ENCODE results near the gene CCDC188. TPM values are rescaled to one million over a fixed set of nuclear protein-coding genes. Genes with fewer than 3 reads are reported as not detected.

The CCDC188 gene
- total and polyA plus RNA-seq, 5 donors, result 0.22 to 0.83 (median 0.48) TPM

DNA sequence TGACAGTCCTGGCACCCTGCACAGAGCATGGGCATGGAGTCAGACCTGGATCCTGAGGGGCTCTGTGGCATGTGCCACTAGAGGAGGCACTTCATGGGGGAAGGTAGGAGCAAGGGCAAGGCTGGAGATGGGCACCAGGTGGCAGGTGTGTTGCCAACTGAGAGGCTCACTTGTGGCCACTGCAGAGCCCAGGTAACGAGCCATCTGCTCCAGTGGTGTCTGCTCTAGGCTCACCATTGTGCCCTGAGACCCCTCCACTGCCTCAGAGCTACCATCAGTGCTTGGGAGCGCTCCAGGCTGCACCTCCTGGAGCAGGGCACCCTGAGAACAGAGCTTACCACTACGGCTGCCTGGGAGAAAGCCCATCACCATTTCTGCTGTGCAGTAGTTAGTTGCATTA lies 20.5 kb downstream of the CCDC188 start:
- H3K4me3 ChIP-seq (ENCODE audit: low read length), result no peak overlapping the region
- WGBS, result 76% methylated on average over 3 of the region's 3 CpGs
- ATAC-seq (no peak), DNase-seq (no peak)
- peak overlapping the region; percentile 1 for H3K27ac ChIP-seq (ENCODE audit: low read length)
- no peaks in the 10 kb centered on the region for H3K9me3 ChIP-seq (ENCODE audit: control insufficient read depth, low read length)
- H3K4me1 ChIP-seq (ENCODE audit: control insufficient read depth, insufficient read depth, low read length), result peaks cover 6% of the 10 kb centered on the region
- intact Hi-C loops (cut with DNase I), result no loop called here
- H3K27me3 ChIP-seq (ENCODE audit: control insufficient read depth, insufficient read depth), result no peaks in the 10 kb centered on the region

DNA sequence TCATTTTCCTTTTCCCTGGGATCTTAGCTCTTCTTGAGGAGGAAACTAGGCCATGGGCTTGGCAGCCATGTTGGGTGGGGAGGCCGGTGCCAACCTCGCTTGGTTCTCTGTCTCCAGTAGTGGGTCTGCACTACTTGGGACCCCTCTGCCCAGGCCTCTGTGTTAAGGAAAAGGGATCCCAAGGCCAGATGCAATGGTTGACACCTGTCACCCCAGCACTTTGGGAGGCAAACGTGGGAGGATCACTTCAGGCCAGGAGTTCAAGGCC lies 21.2 kb downstream of the CCDC188 start:
- Histone ChIP-seq H3K4me1 (ENCODE audit: control insufficient read depth, insufficient read depth, low read length) (peaks cover 6% of the 10 kb centered on the region), H3K9me3 (ENCODE audit: control insufficient read depth, low read length) (no peaks in the 10 kb centered on the region), H3K27ac (ENCODE audit: low read length) (no peak overlapping the region), H3K27me3 (ENCODE audit: control insufficient read depth, insufficient read depth) (no peaks in the 10 kb centered on the region), H3K4me3 (ENCODE audit: low read length) (no peak overlapping the region)
- ATAC-seq (no peak), DNase-seq (no peak)
- WGBS, result 87% methylated on average over 3 of the region's 3 CpGs
- intact Hi-C loops (cut with DNase I), result no loop called here

DNA sequence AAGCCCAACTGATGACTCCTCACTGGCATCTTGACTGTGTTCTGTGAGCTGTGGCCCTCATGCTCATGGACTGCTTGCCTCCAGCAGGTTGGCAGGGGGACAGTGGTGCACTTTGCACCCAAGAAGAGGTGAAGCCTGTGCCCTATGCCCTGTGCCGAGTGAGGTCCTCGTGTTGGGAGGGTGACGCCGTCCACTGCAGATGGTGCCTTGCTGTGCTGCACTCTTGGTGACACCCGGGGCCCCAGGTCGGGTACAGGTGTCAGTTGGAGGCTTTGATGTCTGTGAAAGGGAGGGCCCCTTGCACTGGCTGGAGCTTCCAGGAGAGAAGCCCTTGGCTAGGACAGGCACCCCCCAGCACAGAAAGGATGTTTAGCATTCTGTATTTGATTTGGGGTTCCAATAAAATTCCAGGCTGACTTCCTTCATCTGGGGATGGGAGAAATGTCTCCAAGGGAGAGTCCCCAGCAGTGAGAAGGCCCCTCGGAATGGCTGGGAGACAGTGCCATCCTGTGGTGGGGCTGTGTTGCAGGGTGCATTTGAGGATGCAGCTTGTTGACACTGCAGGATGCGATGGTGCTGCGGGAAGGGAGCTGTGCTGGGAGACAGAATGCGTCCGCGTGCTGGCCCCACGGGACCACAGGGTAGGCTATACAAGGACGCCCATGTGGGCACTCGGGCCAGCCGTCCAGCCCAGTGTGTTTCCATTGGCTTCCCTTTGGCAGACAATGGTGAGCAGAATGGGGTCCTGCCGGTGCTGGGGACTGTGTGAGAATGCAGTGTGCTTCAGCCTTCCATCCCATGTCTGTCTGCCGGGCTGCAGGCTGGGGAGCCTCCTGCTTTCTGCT lies 21.7 kb downstream of the CCDC188 start:
- Histone ChIP-seq H3K4me3 (ENCODE audit: low read length) (no peak overlapping the region), H3K4me1 (ENCODE audit: control insufficient read depth, insufficient read depth, low read length) (peaks cover 6% of the 10 kb centered on the region), H3K27ac (ENCODE audit: low read length) (no peak overlapping the region), H3K9me3 (ENCODE audit: control insufficient read depth, low read length) (no peaks in the 10 kb centered on the region), H3K27me3 (ENCODE audit: control insufficient read depth, insufficient read depth) (no peaks in the 10 kb centered on the region)
- DNase-seq (peak in 1 of 3 donors; percentile 66), ATAC-seq (no peak)
- intact Hi-C loops (cut with DNase I), result no loop called here
- 34% methylated on average over 18 of the region's 18 CpGs for WGBS

DNA sequence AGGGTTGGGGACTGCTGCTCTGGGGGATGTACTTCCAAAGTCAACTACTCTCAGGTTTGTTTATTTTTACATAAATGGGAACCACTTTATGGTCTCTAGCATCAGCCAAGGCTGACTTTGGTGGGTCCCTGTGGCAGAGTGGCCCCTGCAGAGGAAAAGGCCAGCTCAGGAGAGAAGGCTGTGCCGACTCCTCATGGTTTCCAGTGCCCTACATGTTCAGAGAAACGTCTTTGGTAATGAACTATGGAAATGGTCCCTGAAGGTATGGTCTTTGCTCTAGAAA lies 22.3 kb downstream of the CCDC188 start:
- Histone ChIP-seq H3K4me3 (ENCODE audit: low read length) (no peak overlapping the region), H3K4me1 (ENCODE audit: control insufficient read depth, insufficient read depth, low read length) (peaks cover 2% of the 10 kb centered on the region), H3K9me3 (ENCODE audit: control insufficient read depth, low read length) (no peaks in the 10 kb centered on the region), H3K27ac (ENCODE audit: low read length) (no peak overlapping the region), H3K27me3 (ENCODE audit: control insufficient read depth, insufficient read depth) (no peaks in the 10 kb centered on the region)
- intact Hi-C loops (cut with DNase I), result no loop called here
- no peak for ATAC-seq
- 40% methylated on average over 2 of the region's 2 CpGs for WGBS
- no peak for DNase-seq

DNA sequence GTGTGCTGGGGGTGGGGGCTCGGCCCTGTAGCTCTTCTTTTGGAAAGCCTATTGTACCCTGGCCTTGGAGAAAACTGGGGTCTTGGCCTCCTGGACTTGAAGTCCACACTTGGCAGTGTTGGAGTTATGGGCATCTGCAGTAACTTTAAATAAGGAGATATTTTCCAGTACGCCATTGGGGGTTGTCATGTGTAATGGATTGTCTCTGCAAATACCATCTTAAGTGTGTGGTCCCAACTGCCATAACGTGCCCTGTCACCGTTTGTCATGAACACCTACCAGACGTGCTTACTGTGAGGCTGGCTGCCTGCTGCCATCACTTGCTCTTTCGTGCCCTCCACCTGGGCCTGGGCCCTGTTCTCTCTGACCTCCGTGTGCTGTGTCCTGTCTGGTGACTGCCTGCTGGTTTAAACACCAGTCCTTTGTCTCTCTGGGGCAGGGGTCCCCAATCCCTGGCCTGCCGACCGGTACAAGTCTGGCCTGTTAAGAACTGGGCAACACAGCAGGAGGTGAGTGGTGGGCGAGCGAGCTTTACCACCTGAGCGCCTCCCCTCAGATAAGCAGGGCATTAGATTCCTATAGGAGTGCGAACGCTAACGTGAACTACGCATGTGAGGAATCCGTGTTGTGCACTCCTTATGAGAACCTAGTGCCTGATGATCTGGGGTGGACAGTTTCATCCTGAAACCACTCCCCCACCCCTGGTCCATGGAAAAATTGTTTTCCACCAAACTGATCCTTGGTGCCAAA lies 22.8 kb downstream of the CCDC188 start:
- Histone ChIP-seq H3K27me3 (ENCODE audit: control insufficient read depth, insufficient read depth) (no peaks in the 10 kb centered on the region), H3K4me1 (ENCODE audit: control insufficient read depth, insufficient read depth, low read length) (peaks cover 2% of the 10 kb centered on the region), H3K27ac (ENCODE audit: low read length) (no peak overlapping the region), H3K4me3 (ENCODE audit: low read length) (no peak overlapping the region), H3K9me3 (ENCODE audit: control insufficient read depth, low read length) (no peaks in the 10 kb centered on the region)
- ATAC-seq, result no peak
- no peak for DNase-seq
- 65% methylated on average over 17 of the region's 17 CpGs for WGBS
- intact Hi-C loops (cut with DNase I), result no loop called here

DNA sequence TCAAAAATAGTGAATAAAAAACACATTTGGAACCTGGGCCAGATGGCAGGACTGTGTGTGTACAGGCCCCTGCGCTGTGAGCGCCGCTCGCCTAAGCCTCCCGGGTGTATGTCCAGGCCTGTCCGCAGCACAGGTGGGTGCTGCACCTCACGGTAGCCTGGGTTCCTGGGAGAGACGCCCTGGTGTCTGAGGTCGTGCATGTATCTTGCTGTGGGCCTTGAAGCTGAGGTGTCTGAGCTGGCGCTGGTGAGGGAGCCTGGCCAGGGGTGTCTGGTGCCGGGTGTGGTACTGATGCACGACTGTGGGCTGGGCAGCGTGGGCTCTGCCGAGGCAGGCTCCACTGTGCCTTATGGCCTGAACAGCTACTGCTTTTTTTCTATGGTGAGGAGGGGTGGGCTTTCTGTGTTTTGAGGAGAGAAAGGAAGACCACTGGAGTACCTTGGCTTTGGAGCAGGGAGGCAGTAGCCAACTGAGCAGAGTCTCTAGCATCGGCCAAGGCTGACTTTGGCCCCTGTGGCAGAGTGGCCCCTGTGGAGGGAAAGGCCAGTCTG lies 23.5 kb downstream of the CCDC188 start:
- H3K4me3 ChIP-seq (ENCODE audit: low read length), result no peak overlapping the region
- no peak for ATAC-seq
- intact Hi-C loops (cut with DNase I), result no loop called here
- no peaks in the 10 kb centered on the region for H3K9me3 ChIP-seq (ENCODE audit: control insufficient read depth, low read length)
- 83% methylated on average over 15 of the region's 15 CpGs for WGBS
- H3K4me1 ChIP-seq (ENCODE audit: control insufficient read depth, insufficient read depth, low read length), result peaks cover 2% of the 10 kb centered on the region
- DNase-seq, result no peak
- H3K27ac ChIP-seq (ENCODE audit: low read length), result no peak overlapping the region
- no peaks in the 10 kb centered on the region for H3K27me3 ChIP-seq (ENCODE audit: control insufficient read depth, insufficient read depth)

DNA sequence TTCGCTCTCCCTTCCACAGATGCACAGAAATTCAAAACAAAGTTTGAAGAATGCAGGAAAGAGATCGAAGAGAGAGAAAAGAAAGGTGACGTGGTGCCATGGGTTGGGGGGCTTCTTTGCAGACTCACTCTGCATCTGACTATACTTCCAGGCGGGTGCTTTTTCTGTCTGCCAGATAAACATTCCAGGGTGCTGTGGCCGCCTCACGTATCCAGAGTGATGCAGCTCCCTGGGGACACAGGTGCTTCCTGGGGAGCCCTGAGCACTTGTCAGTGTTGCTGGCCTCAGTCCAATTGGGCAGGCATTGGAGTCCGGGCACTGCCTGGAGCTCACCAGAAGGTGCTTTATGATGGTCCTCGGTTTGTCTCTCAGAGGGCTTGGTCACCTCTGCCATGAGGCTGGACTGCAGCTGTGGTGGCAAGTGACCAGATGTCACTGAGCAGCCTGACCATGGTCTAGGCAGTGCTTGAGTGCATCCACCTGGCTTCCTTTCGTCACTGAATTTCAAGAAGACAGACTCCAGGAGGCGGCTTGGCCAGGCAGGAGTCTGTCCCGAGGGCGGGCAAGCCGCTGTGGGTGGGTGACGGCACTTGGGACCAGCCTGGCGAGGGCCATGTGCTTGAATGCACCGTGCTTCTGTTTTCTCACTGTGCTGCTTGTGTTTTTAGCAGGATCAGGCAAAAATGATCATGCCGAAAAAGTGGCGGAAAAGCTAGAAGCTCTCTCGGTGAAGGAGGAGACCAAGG lies 24.4 kb downstream of the CCDC188 start:
- intact Hi-C loops (cut with DNase I), result no loop called here
- Histone ChIP-seq H3K4me3 (ENCODE audit: low read length) (no peak overlapping the region), H3K27me3 (ENCODE audit: control insufficient read depth, insufficient read depth) (no peaks in the 10 kb centered on the region), H3K27ac (ENCODE audit: low read length) (no peak overlapping the region), H3K4me1 (ENCODE audit: control insufficient read depth, insufficient read depth, low read length) (peaks cover 2% of the 10 kb centered on the region), H3K9me3 (ENCODE audit: control insufficient read depth, low read length) (no peaks in the 10 kb centered on the region)
- ATAC-seq, result no peak
- no peak for DNase-seq
- 77% methylated on average over 19 of the region's 19 CpGs for WGBS

DNA sequence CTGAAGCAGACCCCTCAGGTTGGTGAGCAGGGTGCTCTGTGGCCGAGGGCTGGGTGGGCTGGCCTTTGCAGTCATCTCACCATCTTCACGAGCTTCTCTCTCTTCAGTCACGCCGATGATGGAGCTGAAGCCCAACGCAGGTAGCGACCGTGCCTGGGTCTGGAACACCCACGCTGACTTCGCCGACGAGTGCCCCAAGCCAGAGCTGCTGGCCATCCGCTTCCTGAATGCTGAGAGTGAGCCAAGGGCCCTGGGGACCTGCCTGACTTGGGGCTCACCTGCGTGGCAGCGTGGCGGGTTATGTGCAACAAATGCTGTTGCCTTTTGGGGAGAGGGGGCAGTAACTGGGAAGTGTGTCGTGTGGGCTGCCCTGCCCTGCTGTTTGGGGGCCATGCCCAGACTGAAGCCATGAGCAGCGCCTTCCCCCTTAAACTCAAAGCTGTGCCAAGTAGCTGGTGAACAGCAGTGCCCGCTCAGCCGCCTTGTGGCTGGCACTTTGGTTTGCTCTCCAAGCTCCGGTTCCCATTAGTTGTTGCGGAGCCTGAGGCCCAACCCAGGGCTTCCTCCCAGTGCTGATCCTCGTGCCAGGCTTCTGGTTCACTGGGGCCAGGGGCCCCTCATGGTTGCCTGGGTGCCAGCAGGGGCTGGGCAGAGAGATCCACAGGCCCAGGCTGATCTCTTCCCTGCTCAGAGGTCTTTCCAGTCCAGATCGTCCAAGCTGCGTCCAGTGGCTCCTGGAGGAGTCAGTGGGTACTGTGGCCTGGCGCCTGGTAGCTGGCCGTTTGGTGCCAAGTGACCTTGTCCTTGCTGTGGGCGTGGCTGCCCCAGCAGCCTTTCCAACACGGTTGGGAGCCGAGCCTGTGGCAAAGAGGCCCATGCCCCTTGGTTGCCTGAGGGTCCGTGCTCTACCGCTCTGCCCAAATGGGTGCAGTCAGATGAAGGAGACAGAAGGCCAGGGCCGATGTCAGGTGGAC lies 25.4 kb downstream of the CCDC188 start:
- no peak overlapping the region for H3K4me3 ChIP-seq (ENCODE audit: low read length)
- peaks cover 2% of the 10 kb centered on the region for H3K4me1 ChIP-seq (ENCODE audit: control insufficient read depth, insufficient read depth, low read length)
- intact Hi-C loops (cut with DNase I), result no loop called here
- WGBS, result 87% methylated on average over 32 of the region's 32 CpGs
- no peak overlapping the region for H3K27ac ChIP-seq (ENCODE audit: low read length)
- no peaks in the 10 kb centered on the region for H3K27me3 ChIP-seq (ENCODE audit: control insufficient read depth, insufficient read depth)
- ATAC-seq (no peak), DNase-seq (no peak)
- no peaks in the 10 kb centered on the region for H3K9me3 ChIP-seq (ENCODE audit: control insufficient read depth, low read length)

DNA sequence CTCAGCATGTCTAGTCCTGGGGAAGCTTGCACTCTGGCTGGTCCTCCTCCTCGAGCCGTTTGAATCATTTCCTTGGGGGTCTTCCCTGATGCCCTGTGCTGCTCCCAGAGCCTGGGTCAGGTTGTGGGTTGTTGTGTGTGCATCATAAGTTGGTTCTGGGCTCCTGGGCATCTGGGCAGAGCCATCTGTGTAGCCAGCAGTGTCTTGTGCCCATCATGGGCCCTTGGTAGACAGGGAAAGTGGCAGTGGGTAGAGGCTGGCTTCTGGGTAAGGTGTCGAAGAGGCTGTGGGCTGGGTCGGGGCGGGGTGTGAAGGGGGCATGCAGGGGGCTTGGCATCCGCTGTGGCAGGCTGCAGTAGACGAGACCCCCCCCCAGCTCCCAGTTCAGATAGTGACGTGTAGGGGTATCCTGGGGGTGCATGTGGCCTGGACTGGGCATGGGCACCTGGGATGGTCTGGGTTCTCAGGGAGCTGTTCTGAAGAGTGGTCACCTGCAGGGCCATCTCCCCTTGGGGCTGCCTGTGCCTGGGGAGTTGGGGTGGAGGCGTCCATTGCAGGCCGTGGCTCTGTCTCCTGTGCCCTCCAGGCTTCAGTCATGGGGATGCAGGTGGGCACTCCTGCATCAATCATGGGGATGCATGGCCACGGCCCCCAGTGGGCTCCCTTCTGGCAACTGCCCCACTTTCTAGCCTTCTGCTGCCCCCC lies 26.6 kb downstream of the CCDC188 start:
- Histone ChIP-seq H3K9me3 (ENCODE audit: control insufficient read depth, low read length) (no peaks in the 10 kb centered on the region), H3K27me3 (ENCODE audit: control insufficient read depth, insufficient read depth) (no peaks in the 10 kb centered on the region), H3K4me1 (ENCODE audit: control insufficient read depth, insufficient read depth, low read length) (no peaks in the 10 kb centered on the region), H3K27ac (ENCODE audit: low read length) (no peak overlapping the region), H3K4me3 (ENCODE audit: low read length) (no peak overlapping the region)
- no peak for ATAC-seq
- intact Hi-C loops (cut with DNase I), result no loop called here
- DNase-seq, result peak in 1 of 3 donors; percentile 40
- WGBS, result 86% methylated on average over 11 of the region's 11 CpGs
